Activated naive CD4-positive, alpha-beta T cell treated with anti-CD3 and anti-CD28 coated beads for 36 hours (primary cell): ENCODE measurements around the gene NSFL1C. TPM values are rescaled to one million over a fixed set of nuclear protein-coding genes. Genes with fewer than 3 reads are reported as not detected.
A peak's percentile ranks its signal among the peaks of the same experiment; 100 is the strongest.

Source experiments
- CTCF ChIA-PET: fragments of 350-600 bp; sonication (Branson Sonifier 250); formaldehyde crosslinking; loops from one replicate; lab custom pipeline; 2021; ENCODE audit warnings: antibody characterized with exemption; lab: Charles Lee
- DNase-seq: peaks from one replicate; pipeline ENCODE4 v3.0.0-alpha.2; 2020
- H3K27ac Mint-ChIP-seq: one replicate; pipeline ENCODE4 v1.8.0; 2021; ENCODE audit warnings: mild to moderate bottlenecking, mixed read lengths
- H3K27me3 Mint-ChIP-seq: one replicate; pipeline ENCODE4 v1.8.0; 2021; ENCODE audit warnings: low read depth, mixed read lengths
- H3K36me3 Mint-ChIP-seq: one replicate; pipeline ENCODE4 v1.8.0; 2021; ENCODE audit warnings: low read depth, mixed read lengths
- H3K4me1 Mint-ChIP-seq: one replicate; pipeline ENCODE4 v1.8.0; 2021; ENCODE audit warnings: low read depth, mixed read lengths
- H3K4me3 Mint-ChIP-seq: one replicate; pipeline ENCODE4 v1.8.0; 2021; ENCODE audit warnings: mild to moderate bottlenecking, moderate library complexity, mixed read lengths
- H3K9me3 Mint-ChIP-seq: one replicate; pipeline ENCODE4 v1.8.0; 2021; ENCODE audit warnings: mixed read lengths
- intact Hi-C: fragments of 100-400 bp; cut with micrococcal nuclease; formaldehyde crosslinking; loops from one replicate; pipeline ENCODE4 v1.15.1; 2023
- total RNA-seq, 2 experiments: library from RNA; stranded (reverse); gene quantifications; one replicate each; pipeline ENCODE4 v1.2.3, GENCODE V29; 2021

NSFL1C gene
- total RNA-seq, 2 experiments from 2014 or later = 80.4 to 84.1 TPM

DNA sequence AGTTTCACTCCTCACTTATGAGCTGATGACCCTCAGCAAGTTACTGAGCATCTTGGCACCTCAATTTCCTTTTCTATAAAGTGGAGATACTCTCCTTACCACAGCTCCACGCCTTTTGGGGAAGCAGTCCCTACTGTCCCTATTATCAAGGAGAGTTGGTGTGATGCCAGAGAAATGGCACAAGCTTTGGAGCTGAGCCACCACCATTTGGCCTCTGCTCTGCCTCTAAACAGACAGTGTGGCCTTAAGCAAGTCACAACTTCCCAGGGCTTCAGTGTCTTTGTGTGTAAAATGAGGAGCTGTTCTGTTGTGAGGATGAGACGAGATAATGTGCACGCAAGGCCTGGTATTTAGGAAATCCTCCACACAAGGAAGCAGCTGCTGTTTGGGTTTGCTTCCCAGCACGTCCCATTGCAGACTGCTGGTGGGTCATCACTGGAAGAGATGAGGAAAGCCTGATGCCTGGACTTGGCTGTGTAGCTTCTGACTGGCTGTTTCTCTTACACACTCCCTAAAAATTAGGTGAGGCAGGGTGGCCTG is 18.5 kb downstream of the NSFL1C start:
- Mint-ChIP-seq H3K27me3 (no peaks in the 10 kb centered on the region), H3K4me3 (no peak overlapping the region), H3K27ac (no peak overlapping the region), H3K4me1 (no peaks in the 10 kb centered on the region), H3K36me3 (peaks cover 39% of the 10 kb centered on the region), H3K9me3 (no peaks in the 10 kb centered on the region)
- CTCF ChIA-PET = interaction anchor here (1.5 to 3.5 kb wide), 4 partner anchors 9 to 56 kb away, joined by 4 to 10 read pairs (median 8); no protein-coding TSS in a partner anchor
- no peak for DNase-seq
- intact Hi-C loops = no loop called here

DNA sequence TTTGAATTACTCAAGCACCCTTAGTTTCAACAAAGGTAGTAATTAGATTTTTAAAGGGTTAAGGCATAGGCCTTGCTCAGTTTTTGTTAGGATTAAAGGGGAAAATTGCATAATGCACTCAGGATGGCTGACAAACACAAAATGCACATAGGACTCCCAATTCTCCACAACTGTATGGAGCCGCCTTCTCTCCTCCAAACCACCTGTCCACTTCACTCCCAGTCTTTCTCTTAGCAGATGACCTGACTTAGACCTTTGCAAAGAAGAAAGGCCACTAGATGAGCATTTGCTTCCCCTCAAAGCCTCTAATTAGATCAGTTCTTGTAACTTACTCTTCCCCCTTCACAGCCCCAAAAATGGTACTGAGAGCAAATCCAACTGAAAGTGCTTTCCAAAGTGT is 20.1 kb downstream of the NSFL1C start:
- no peak overlapping the region for H3K27ac Mint-ChIP-seq

DNA sequence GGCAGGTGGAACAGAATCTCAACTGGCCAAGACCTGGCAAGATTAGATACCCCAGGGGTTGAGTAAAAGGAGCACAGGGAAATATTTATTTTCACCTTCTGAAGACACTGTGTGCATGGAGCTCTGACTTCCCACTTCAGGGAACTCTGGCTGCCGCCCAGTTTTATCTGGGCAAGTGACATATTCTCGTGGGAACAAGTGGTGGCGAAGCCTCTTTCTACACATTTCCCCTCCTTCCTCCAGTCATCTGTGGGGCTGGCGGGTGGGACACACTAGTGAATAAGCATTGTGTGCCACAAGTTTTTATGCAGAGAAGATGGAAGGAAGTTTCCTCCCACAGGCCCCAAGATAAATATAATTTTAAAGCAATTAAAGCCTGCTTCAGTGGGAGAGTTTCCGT is 23.6 kb downstream of the NSFL1C start:
- Mint-ChIP-seq H3K4me1 (peaks cover 7% of the 10 kb centered on the region), H3K36me3 (peaks cover 33% of the 10 kb centered on the region), H3K4me3 (no peak overlapping the region), H3K27ac (no peak overlapping the region), H3K27me3 (no peaks in the 10 kb centered on the region), H3K9me3 (no peaks in the 10 kb centered on the region)
- CTCF ChIA-PET = interaction anchor here (1.0 to 1.1 kb wide), 2 partner anchors 128 to 144 kb away, joined by 3 to 4 read pairs; no protein-coding TSS in a partner anchor
- DNase-seq = no peak
- intact Hi-C loops = no loop called here

More for the DNA sequence above, 20.1 kb downstream of the NSFL1C start:
- CTCF ChIA-PET = interaction anchor here (1.3 to 2.6 kb wide), 2 partner anchors 10 to 57 kb away, joined by 6 to 9 read pairs; no protein-coding TSS in a partner anchor
- intact Hi-C loops = no loop called here
- Mint-ChIP-seq H3K4me3 (no peak overlapping the region), H3K9me3 (no peaks in the 10 kb centered on the region), H3K36me3 (peaks cover 40% of the 10 kb centered on the region), H3K4me1 (peaks cover 6% of the 10 kb centered on the region), H3K27me3 (no peaks in the 10 kb centered on the region)
- no peak for DNase-seq

DNA sequence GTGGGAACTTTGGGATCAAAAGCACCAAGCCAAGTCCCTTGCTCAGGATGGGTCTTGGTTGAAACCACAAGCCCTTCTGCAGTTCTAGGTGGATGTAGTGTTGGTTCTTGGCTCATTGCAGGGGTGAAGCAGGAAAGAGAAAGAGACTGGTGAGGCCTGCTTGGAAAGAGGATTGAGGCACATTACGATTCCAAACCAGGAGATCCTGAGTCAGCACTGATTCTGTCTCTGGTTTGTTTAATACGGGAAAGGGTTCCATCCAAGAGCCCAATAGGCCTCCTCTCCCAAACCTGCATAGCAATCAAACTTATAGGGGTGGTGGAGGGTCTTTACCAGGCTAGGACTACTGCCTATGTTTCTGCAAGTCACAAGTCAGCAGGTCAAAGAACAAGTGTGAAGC is 24.3 kb downstream of the NSFL1C start:
- intact Hi-C loops = no loop called here
- H3K9me3 Mint-ChIP-seq = no peaks in the 10 kb centered on the region
- peaks cover 28% of the 10 kb centered on the region for H3K36me3 Mint-ChIP-seq
- no peaks in the 10 kb centered on the region for H3K27me3 Mint-ChIP-seq
- H3K4me3 Mint-ChIP-seq = no peak overlapping the region
- H3K4me1 Mint-ChIP-seq = peaks cover 9% of the 10 kb centered on the region
- CTCF ChIA-PET = no interaction called here
- no peak for DNase-seq
- H3K27ac Mint-ChIP-seq = no peak overlapping the region

DNA sequence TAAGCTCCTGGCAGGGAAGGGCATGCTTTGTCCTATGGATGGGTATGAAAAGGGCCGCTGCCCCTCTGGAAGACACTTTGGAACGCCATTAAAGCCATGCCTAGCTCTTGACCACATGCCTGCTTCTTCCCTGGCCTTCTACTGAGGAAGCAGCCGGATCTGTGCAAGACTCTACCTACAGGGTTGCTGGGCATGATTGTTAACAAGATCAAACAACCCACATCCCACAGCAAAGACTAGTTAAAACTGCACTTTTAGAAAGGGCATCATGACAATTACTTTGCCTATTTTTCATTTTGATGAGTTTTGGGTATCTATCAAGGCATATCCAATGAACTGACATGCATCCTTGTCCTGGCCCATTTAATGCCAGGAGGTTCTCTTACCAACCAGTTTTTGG is 25.5 kb downstream of the NSFL1C start:
- intact Hi-C loops = no loop called here
- CTCF ChIA-PET = interaction anchor here (1.1 to 3.1 kb wide), 4 partner anchors 18 to 336 kb away, joined by 3 to 18 read pairs (median 4); no protein-coding TSS in a partner anchor
- Mint-ChIP-seq H3K4me3 (no peak overlapping the region), H3K27me3 (no peaks in the 10 kb centered on the region), H3K4me1 (peaks cover 12% of the 10 kb centered on the region), H3K9me3 (no peaks in the 10 kb centered on the region), H3K27ac (no peak overlapping the region), H3K36me3 (peaks cover 29% of the 10 kb centered on the region)
- no peak for DNase-seq

DNA sequence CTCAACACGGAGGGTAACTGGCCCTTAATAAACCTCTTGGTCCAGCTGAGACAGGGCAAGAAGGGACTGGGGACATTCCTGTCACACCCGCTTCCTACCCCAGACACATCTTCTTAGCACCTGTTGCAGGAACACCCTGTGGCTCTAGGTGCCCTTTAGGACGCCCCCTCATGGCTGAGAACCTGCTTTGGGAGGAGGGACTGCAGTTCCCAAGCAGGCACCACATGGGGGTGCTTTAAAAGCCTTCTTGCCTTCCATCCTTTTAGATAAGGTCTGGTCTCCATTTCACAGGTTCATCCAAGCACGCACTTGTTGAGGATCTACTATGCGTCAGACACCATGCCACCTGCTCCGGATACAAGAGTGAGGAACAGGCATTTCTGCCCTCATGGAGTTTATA is 26.6 kb downstream of the NSFL1C start:
- Mint-ChIP-seq H3K4me1 (peaks cover 16% of the 10 kb centered on the region), H3K27me3 (no peaks in the 10 kb centered on the region), H3K36me3 (peaks cover 23% of the 10 kb centered on the region), H3K27ac (no peak overlapping the region), H3K4me3 (no peak overlapping the region), H3K9me3 (no peaks in the 10 kb centered on the region)
- peak; percentile 45 for DNase-seq
- intact Hi-C loops = loop anchor here (1.0 kb wide), 1 partner anchor 337 kb away; no protein-coding TSS in a partner anchor
- CTCF ChIA-PET = interaction anchor here (1.1 to 3.1 kb wide), 4 partner anchors 19 to 337 kb away, joined by 3 to 18 read pairs (median 4); no protein-coding TSS in a partner anchor

DNA sequence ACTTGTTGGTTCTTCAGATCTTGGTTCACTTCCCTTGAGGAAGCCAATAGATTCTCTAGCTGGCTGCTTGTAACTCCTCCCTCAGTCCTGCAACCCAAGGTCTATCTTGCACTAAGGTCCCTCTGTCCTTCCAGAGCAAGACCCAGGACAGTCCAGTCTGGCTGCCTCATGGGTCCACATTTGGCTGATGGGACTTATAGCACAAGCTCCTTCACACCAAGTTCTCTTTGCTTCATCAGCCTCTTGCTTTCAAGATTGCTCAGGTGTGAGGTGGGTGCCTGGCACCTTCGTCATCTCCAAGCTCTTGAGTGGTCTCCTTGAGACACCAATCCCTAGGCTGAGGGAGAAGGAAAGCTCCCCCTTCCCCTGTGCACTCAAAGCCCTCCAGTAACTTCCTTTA is 28.3 kb downstream of the NSFL1C start:
- no peak for DNase-seq
- intact Hi-C loops = no loop called here
- Mint-ChIP-seq H3K9me3 (no peaks in the 10 kb centered on the region), H3K36me3 (peaks cover 15% of the 10 kb centered on the region), H3K4me3 (no peak overlapping the region), H3K27ac (no peak overlapping the region), H3K27me3 (no peaks in the 10 kb centered on the region), H3K4me1 (peaks cover 25% of the 10 kb centered on the region)
- CTCF ChIA-PET = interaction anchor here (0.5 to 3.4 kb wide), 20 partner anchors 10 to 1632 kb away, joined by 3 to 35 read pairs (median 4); no protein-coding TSS in a partner anchor

DNA sequence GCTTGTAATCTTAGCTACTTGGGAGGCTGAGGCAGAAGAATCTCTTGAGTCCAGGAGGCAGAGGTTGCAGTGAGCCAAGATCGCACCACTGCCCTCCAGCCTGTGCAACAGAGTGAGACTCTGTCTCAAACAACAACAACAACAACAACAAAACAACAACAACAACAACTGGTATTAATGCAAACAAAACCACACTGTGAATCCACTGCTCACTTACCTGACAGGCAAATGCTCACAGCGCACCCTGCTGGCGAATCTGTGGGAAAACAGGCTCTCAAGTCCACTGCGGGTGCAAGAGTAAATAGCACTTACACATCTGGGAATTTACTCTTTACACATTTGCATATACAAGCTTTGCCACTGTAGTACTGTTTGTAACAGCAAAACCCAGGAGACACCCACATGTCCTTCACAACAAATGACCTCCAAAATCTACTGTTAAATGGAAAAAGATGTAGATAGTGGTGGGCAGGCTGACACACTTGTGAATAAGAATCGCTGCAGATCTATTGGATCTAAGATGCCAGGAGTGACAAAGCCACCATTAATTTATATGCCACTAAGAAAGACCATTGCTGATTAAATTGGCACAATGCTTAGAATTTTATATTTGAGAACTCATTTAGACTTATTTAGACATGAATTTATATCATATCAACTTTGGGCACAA is 29.3 kb downstream of the NSFL1C start:
- Mint-ChIP-seq H3K9me3 (peaks cover 2% of the 10 kb centered on the region), H3K36me3 (peaks cover 12% of the 10 kb centered on the region), H3K27me3 (no peaks in the 10 kb centered on the region), H3K27ac (no peak overlapping the region), H3K4me3 (no peak overlapping the region), H3K4me1 (peaks cover 30% of the 10 kb centered on the region)
- intact Hi-C loops = loop anchor here (1.0 to 2.0 kb wide), 4 partner anchors 66 to 319 kb away; partner anchors contain the start of genes PSMF1 and RAD21L1
- DNase-seq = peak; percentile 91
- CTCF ChIA-PET = interaction anchor here (0.6 to 3.4 kb wide), 26 partner anchors 10 to 340 kb away, joined by 3 to 35 read pairs (median 4); partner anchors contain the start of gene SNPH

DNA sequence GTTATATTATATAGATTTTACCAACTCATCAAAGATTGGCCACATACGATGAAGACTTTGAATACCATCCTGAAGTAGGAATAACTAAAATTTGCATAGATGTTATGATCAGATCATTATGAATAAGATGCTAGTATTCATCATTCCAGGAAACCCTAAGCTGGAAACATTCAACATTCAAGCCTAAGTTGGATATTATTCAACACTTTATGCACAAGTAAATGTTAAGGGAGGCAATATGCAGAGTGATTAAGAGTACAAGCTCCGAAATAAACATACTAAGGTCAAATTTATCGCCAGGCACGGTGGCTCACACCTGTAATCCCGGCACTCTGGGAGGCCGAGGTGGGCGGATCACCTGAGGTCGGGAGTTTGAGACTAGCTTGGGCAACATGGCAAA is 30.4 kb downstream of the NSFL1C start:
- Mint-ChIP-seq H3K27me3 (no peaks in the 10 kb centered on the region), H3K36me3 (peaks cover 9% of the 10 kb centered on the region), H3K27ac (no peak overlapping the region), H3K4me1 (peaks cover 24% of the 10 kb centered on the region), H3K9me3 (peaks cover 2% of the 10 kb centered on the region), H3K4me3 (no peak overlapping the region)
- DNase-seq = no peak
- CTCF ChIA-PET = interaction anchor here (0.6 to 3.4 kb wide), 19 partner anchors 9 to 170 kb away, joined by 3 to 35 read pairs (median 5); partner anchors contain the start of gene SNPH
- intact Hi-C loops = loop anchor here (2.0 kb wide), 2 partner anchors 209 to 317 kb away; partner anchors contain the start of genes PSMF1 and RAD21L1

DNA sequence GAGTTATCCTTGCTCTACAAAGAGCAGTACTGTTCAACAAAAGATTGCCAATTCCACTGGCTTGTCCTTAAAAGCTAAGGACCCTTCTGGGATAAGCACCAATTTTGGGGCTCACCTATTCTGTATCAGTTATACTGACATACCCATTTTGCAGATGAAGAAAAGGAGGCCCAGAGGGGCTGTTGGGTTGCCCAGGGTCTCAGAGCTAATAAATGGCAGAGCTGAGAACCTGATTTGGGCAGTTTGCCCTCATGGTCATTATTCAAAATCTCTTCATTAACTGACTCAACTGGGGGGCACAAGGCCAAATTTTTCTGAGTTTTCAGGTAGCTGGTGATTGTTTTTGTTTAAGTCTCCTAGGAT is 31.3 kb downstream of the NSFL1C start:
- H3K9me3 Mint-ChIP-seq = peaks cover 2% of the 10 kb centered on the region
- CTCF ChIA-PET = interaction anchor here (0.6 to 1.9 kb wide), 14 partner anchors 8 to 125 kb away, joined by 3 to 9 read pairs (median 4); no protein-coding TSS in a partner anchor
- no peak overlapping the region for H3K27ac Mint-ChIP-seq
- H3K27me3 Mint-ChIP-seq = no peaks in the 10 kb centered on the region
- H3K36me3 Mint-ChIP-seq = peaks cover 6% of the 10 kb centered on the region
- intact Hi-C loops = loop anchor here (1.0 kb wide), 2 partner anchors 42 to 110 kb away; partner anchors contain the start of gene FKBP1A
- peaks cover 24% of the 10 kb centered on the region for H3K4me1 Mint-ChIP-seq
- no peak for DNase-seq
- H3K4me3 Mint-ChIP-seq = no peak overlapping the region

DNA sequence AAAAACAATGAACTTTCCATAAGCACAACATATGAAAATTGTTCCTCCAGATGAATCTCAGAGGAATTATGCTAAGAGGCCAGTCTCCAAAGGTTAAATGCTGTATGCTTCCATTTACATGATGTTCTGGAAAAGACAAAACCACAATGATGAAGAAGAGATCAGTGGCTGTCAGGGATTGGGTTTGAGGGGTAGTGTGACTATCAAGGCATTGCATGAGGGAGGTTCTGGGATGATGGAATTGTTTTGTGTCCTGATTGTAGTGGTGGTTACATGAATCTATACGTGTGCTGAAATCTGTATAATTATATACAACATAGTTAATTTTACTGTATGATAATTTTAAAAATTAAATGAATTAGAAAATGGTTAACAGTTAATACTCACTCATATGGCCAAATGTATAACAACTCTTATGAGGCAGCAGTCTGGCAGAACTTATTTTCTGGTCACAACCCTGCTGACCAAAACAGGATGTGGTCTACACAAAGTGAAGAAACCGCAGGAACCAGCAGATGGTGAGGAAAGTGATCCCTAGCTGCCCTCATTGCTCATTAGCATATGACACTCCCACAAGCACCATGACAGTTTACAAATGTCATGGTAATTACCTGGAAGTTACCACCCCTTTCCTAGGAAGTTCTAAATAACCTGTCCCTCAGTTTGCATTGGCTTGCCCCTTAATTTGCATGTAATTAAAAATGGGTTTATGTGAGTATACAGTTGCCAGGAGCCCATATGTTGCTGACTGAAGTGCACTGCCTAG is 31.9 kb downstream of the NSFL1C start:
- peak overlapping the region; percentile 36 for H3K27ac Mint-ChIP-seq
- H3K27me3 Mint-ChIP-seq = no peaks in the 10 kb centered on the region
- H3K4me1 Mint-ChIP-seq = peaks cover 24% of the 10 kb centered on the region
- intact Hi-C loops = loop anchor here (1.0 kb wide), 2 partner anchors 41 to 109 kb away; partner anchors contain the start of gene FKBP1A
- CTCF ChIA-PET = interaction anchor here (0.6 to 1.5 kb wide), 7 partner anchors 31 to 124 kb away, joined by 3 to 8 read pairs (median 4); no protein-coding TSS in a partner anchor
- H3K36me3 Mint-ChIP-seq = peaks cover 6% of the 10 kb centered on the region
- DNase-seq = peak; percentile 86
- peaks cover 2% of the 10 kb centered on the region for H3K9me3 Mint-ChIP-seq
- H3K4me3 Mint-ChIP-seq = no peak overlapping the region
